ENCODE measurements around the gene CELA3A.

The CELA3A gene

GRCh38 chr1:22056936-22057335 is 55.5 kb downstream of the CELA3A start:
- Histone ChIP-seq H3K9me2 (ENCODE audit: low read depth, low read length) (no peaks in the 10 kb centered on the region), H3K27ac (ENCODE audit: low read depth, low read length, poor library complexity, severe bottlenecking) (no peak overlapping the region), H3K4me3 (ENCODE audit: low read depth, low read length, poor library complexity, severe bottlenecking) (no peak overlapping the region), H3F3A (ENCODE audit: insufficient read depth, low read length) (no peaks in the 10 kb centered on the region), H3K4me2 (ENCODE audit: low read length) (no peak overlapping the region; the same call in 1 of the 2 replicates), H3K9me3 (ENCODE audit: low read length) (no peaks in the 10 kb centered on the region), H3K9ac (ENCODE audit: low read length) (no peak overlapping the region), H3K27me3 (ENCODE audit: insufficient read depth, low read length) (no peaks in the 10 kb centered on the region), H4K20me1 (ENCODE audit: insufficient read depth, low read length) (no peaks in the 10 kb centered on the region; the same call in 1 of the 2 replicates), H3K4me1 (ENCODE audit: insufficient read depth, low read length, severe bottlenecking) (peaks cover 47% of the 10 kb centered on the region), H3K79me2 (ENCODE audit: insufficient read depth, low read length) (peaks cover 86% of the 10 kb centered on the region), H2AFZ (ENCODE audit: low read length) (no peak overlapping the region), H3K36me3 (ENCODE audit: insufficient read depth, low read length) (peaks cover 40% of the 10 kb centered on the region)
- no peak for TF ChIP-seq EZH2 (IDR thresholded peaks at IDR 0.05; ENCODE audit: borderline replicate concordance, low read length)
- TF ChIP-seq CTCF (IDR thresholded peaks at IDR 0.05; ENCODE audit: low read length) = no peak

GRCh38 chr1:22057861-22058260 is 56.4 kb downstream of the CELA3A start:
- TF ChIP-seq CTCF (IDR thresholded peaks at IDR 0.05; ENCODE audit: low read length) (no peak), EZH2 (IDR thresholded peaks at IDR 0.05; ENCODE audit: borderline replicate concordance, low read length) (no peak)

More at GRCh38 chr1:22057861-22058260, 56.4 kb downstream of the CELA3A start:
- H3K9ac ChIP-seq (ENCODE audit: low read length) = no peak overlapping the region
- H3K27ac ChIP-seq (ENCODE audit: low read depth, low read length, poor library complexity, severe bottlenecking) = no peak overlapping the region
- no peaks in the 10 kb centered on the region; the same call in 1 of the 2 replicates for H4K20me1 ChIP-seq (ENCODE audit: insufficient read depth, low read length)
- H3K4me2 ChIP-seq (ENCODE audit: low read length) = no peak overlapping the region
- H3F3A ChIP-seq (ENCODE audit: insufficient read depth, low read length) = no peaks in the 10 kb centered on the region
- no peaks in the 10 kb centered on the region for H3K9me2 ChIP-seq (ENCODE audit: low read depth, low read length)
- peaks cover 40% of the 10 kb centered on the region for H3K36me3 ChIP-seq (ENCODE audit: insufficient read depth, low read length)
- no peaks in the 10 kb centered on the region for H3K9me3 ChIP-seq (ENCODE audit: low read length)
- no peaks in the 10 kb centered on the region for H3K27me3 ChIP-seq (ENCODE audit: insufficient read depth, low read length)
- no peak overlapping the region for H2AFZ ChIP-seq (ENCODE audit: low read length)
- H3K79me2 ChIP-seq (ENCODE audit: insufficient read depth, low read length) = peaks cover 95% of the 10 kb centered on the region
- peaks cover 44% of the 10 kb centered on the region for H3K4me1 ChIP-seq (ENCODE audit: insufficient read depth, low read length, severe bottlenecking)
- no peak overlapping the region for H3K4me3 ChIP-seq (ENCODE audit: low read depth, low read length, poor library complexity, severe bottlenecking)

Measured in OCI-LY1 (cell line).